Activated CD4-positive, CD25-positive, alpha-beta regulatory T cell (primary cell): ENCODE measurements around the gene CERK.

Experiments
- DNase-seq, 4 experiments: peaks; one replicate each; lab custom pipeline; 2025; lab: John Stamatoyannopoulos, UW

The CERK gene

GRCh38 chr22:46699091-46699490 is 39.0 kb downstream of the CERK start:
- no peak for DNase-seq

DNA sequence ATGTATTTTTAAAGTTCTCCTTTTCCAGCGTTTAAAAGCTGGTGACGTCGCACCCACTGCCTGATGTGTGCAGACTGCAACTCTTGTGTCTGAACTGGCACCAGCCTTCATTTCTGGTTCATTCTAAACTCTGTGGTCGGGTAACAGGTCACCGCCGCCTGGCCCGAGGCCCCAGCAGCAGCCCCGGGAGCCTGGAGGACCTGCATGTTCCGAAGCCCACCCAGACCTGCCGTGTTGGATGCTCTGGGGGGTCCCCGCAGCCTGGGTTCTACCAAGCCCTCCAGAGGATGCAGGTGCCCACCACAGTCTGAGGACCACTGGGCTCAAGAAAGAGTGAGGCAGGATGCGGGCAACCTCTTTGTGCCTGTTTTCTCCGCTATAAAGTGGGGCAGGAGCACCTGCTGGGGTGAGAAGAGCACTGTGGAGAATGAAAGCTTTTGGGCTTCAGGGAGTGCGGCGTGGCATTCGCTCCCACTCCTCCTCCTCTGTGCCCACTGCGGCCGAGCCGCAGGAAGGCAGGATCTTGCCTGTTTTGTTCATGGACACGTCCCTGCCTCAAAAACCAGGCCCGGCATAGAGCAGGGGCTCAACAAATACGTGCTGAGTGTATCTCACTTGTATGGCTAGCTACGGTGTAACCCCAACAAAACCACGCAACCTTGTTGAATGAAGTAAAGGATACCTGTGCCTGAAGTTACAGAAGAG is 40.1 kb downstream of the CERK start:
- no peak for DNase-seq

DNA sequence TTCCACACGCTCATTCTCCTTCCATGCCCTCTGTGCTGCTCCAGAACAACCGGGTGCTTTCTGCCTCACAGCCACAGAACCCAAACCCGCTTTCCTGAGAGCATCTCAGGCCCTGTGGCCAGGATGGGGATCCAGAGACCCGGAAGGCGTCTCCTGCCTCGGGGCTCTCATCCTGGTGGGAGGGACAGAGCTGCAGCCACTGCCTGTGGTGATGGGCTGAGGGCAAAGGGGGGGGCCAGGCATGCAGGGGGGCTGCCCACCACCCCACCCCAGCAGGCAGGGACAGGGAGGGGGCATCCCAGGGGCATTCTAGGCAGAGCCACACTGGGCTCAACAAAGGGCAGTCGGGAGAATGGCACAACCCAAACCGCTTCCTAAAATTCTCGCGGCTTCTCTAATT is 41.4 kb downstream of the CERK start:
- no peak for DNase-seq

GRCh38 chr22:46696229-46696518 is 41.9 kb downstream of the CERK start:
- DNase-seq, result no peak

DNA sequence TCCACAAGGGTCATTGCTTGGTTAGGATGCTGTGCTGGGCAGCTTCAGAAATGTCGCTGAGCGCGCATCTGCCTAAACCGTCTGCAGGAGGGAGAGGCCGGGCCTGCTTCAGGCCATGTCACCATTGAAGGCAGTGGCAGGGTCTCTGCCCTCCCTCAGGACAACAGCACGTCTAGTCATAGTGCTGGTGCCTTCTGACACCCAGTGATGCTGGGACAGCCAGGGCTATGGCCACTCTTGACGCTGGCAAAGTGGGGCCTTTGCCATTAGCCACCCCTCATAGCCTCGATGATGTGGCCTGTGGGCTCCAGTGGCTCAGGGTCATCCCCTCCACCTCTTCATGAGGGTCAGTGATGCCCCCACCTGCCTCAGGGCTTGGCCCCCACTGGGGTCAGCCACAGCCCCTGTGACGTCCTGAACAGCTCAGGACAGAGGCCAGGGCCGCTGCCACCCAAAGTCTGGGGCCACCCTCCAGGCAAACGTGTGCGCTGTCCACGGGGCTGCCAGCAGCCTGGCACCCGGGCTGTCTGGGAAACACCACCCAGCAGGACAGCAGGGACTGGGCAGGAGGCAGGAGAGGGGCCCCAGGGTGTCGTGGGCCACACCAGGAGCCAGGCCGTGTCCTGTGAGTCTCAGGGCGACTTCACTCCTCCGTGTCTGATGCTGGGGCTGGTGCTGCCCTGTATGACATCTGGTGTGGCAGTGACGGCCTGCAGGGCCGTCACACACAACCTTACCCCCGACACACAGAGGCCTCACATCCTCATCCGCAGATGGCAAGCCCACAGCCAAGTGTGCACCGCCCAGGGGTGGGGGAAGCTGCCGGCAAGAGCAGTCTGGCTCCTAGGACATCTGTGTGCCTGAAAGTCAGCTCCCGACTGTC is 42.5 kb downstream of the CERK start:
- no peak for DNase-seq

- DNase-seq, result no peak
These were observed 43.5 kb downstream of the CERK start for GRCh38 chr22:46694416-46695170.

DNA sequence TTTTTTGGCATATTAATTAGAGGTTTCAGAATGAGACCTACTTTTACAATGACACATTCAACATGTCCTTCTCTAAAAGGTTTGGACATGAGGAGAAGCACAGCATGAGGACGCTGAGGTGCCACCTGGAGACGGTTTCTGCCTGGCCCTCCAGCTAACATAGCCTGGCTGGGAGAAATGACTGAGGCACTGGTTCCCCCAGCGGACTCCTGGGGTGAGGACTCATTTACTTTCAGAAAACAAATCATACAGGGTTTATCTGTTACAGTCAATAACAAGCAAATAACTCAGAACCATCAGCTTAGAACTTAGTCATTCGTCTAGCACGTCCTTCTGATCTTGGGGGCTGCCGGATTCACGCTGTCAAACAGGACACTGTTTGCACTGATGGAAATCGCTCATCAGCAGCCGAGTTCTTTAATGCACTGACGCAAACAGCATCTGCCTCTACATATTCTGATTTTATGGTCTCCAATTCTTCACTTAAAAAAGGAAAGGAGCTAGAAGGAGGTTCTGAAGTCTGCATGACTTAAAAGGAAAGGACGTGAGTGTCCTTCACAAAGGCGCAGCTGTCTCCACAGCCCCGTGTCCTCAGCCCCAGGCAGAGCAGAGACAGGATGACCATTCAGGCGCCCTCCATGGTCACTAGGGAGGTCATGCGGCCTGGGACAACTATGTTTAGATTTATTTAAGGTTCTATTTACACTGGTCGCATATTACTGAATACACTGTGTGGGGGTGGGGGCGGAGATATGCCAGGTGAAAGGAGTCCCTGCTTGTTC is 44.2 kb downstream of the CERK start:
- no peak for DNase-seq

DNA sequence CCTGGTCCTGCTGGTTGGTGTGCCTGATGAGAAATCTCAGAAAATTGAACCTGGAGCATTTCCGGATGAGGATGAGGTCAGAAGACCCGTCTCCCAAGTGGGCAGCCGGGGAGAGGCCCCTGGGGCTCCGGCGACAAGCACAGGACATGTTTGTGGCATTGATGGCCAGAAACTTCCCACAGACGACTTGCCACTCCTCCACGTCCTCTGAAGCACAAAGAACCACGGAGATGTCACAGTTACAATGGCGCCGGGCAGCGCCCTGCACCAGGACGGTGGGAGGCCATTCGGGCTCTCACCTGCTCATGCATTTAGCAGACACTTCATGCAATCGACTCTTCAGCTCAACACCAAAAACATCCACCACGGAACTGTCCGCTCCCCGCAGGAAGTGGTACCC is 46.5 kb downstream of the CERK start:
- no peak for DNase-seq

DNA sequence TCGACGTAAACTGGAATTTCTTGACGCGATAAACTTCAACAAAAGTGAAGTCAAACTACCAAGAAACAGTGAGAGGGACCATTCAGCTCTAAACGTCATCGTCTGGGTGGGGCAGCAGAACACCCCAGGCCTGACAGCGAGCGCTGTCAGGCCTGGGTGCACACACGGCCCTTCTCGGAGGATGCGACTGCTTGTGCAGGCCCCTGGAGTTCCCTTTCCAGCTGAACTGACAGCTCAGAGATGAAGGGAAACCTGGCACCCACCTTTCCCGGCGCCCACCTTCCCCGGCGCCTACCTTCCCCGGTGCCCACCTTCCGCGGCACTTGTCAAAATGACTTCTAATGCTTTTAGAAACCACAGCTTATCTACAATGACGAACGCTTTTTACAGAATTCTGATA is 47.9 kb downstream of the CERK start:
- no peak for DNase-seq

- DNase-seq, result no peak
These were observed 49.1 kb downstream of the CERK start for GRCh38 chr22:46688949-46689348.

DNA sequence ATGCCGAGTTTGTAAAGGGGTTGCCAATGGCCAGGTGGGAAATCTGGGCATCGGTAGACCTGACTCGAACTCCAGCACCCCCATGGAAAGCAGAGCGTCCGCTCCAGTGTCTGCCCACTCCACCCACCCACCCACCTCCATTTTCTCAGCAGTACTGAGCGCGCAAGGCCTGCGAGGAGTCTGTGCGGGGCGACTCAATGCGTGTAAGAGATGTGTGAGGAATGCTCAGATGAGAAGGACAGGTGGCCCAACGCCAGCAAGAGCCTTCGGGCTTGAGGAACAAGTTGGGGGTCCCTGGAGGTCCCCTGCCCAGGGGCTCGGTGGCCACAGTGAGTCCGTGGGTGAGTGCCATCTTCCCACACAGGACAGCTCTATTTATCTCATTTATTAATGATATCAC is 50.6 kb downstream of the CERK start:
- DNase-seq, result no peak

DNA sequence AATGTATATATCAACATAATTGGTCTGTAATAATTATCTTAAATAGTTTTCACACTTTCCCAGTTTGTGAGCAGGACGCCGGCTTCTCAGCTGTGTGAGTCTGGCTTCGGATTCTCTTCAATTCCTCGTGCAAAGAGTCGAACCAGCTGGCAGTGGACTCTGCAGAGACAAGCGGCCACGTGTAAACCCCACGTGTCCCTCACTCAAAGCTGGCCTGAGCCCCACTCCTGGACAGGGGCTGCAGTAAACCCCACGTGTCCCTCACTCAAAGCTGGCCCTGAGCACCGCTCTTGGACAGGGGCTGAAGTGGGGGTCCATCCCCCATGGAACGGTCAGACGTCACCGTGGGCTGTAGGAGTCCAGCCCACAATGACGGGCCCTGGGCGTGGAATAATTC is 51.0 kb downstream of the CERK start:
- DNase-seq, result no peak

GRCh38 chr22:46686221-46687047 is 51.6 kb downstream of the CERK start:
- no peak for DNase-seq

- DNase-seq, result no peak
These were observed 53.3 kb downstream of the CERK start for GRCh38 chr22:46684706-46685105.

- no peak for DNase-seq
These were observed 55.9 kb downstream of the CERK start for GRCh38 chr22:46682011-46682731.

GRCh38 chr22:46681010-46681409 is 57.0 kb downstream of the CERK start:
- DNase-seq, result no peak

DNA sequence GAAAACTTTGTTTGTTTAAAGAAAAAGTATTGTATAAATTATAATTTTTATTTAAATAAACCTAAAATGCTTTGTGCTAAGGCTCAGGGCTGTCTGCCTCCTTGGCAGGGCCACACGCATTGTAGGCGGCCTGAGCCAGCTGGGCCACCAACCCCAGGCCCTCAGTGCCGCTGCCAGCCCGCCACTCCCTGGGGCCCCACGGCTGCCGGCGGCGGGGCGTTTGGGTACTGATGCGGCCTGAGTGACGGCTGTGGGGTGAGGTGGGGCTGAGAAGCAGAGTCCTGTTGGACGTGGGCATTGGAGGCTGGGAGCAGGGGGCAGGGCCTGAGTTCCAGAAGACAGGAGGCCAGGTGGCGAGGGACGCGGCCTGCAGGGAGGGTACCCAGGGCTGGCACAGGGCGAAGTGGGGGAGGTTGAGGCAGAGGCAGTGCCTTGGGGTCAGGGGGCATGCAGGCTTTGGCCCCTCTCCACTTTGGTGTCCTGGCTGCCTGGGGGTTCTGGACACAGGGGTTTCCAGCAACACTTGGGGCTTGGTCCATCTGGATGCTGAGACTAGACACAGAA is 58.3 kb downstream of the CERK start:
- no peak for DNase-seq

GRCh38 chr22:46678785-46679700 is 59.0 kb downstream of the CERK start:
- no peak for DNase-seq

GRCh38 chr22:46678003-46678657 is 59.9 kb downstream of the CERK start:
- DNase-seq, result no peak
